ENCODE measurements around the gene PNP.

PNP gene

GRCh38 chr14:20422886-20423285 is 46.3 kb upstream of the PNP start (continued):
- TF ChIP-seq ZNF148 (tag by site-specific recombination; IDR thresholded peaks at IDR 0.05; ENCODE audit: borderline replicate concordance) (no peak), ZNF518A (tag by site-specific recombination; conservative IDR thresholded peaks at IDR 0.05; ENCODE audit: low read depth) (no peak)

GRCh38 chr14:20424851-20425250 is 44.4 kb upstream of the PNP start:
- TF ChIP-seq ZBTB44 (tag by site-specific recombination; IDR thresholded peaks at IDR 0.05): no peak
- no peak for TF ChIP-seq ZBTB10 (tag by site-specific recombination; IDR thresholded peaks at IDR 0.05)
- no peak for TF ChIP-seq ZNF830 (tag by site-specific recombination; IDR thresholded peaks at IDR 0.05; ENCODE audit: low read depth)
- no peak for TF ChIP-seq ZNF48 (tag by site-specific recombination; IDR thresholded peaks at IDR 0.05)
- no peak for TF ChIP-seq ZNF426 (tag by site-specific recombination; IDR thresholded peaks at IDR 0.05)
- no peak for TF ChIP-seq PRDM2 (tag by site-specific recombination; IDR thresholded peaks at IDR 0.05; ENCODE audit: borderline replicate concordance)
- no peak for TF ChIP-seq ZNF658 (tag by site-specific recombination; IDR thresholded peaks at IDR 0.05)
- no peak for TF ChIP-seq MYNN (tag by site-specific recombination; IDR thresholded peaks at IDR 0.05; ENCODE audit: borderline replicate concordance)
- Histone ChIP-seq H3K36me3 (ENCODE audit: control insufficient read depth in 2 of 2, insufficient read depth in 1 of 2, low read length in 2 of 2) (no peaks in the 10 kb centered on the region), H3K27ac (ENCODE audit: extremely low read depth, low read depth, low read length) (no peak overlapping the region), H3K9me3 (ENCODE audit: control insufficient read depth, insufficient read depth, low read depth, low read length) (no peaks in the 10 kb centered on the region), H3K4me1 (ENCODE audit: control insufficient read depth, insufficient read depth, low read length) (no peaks in the 10 kb centered on the region), H3K4me3 (ENCODE audit: low read depth, low read length) (no peak overlapping the region)
- ChIA-PET CTCF (interaction anchor here (2.3 kb wide), 1 partner anchor 10 kb away, joined by 21 read pairs; no protein-coding TSS in a partner anchor), POLR2A (interaction anchor here (1.1 kb wide), 1 partner anchor 9 kb away, joined by 3 read pairs; no protein-coding TSS in a partner anchor)

All from HEK293 (cell line).